ENCODE results near the gene ACBD3.

The ACBD3 gene

DNA sequence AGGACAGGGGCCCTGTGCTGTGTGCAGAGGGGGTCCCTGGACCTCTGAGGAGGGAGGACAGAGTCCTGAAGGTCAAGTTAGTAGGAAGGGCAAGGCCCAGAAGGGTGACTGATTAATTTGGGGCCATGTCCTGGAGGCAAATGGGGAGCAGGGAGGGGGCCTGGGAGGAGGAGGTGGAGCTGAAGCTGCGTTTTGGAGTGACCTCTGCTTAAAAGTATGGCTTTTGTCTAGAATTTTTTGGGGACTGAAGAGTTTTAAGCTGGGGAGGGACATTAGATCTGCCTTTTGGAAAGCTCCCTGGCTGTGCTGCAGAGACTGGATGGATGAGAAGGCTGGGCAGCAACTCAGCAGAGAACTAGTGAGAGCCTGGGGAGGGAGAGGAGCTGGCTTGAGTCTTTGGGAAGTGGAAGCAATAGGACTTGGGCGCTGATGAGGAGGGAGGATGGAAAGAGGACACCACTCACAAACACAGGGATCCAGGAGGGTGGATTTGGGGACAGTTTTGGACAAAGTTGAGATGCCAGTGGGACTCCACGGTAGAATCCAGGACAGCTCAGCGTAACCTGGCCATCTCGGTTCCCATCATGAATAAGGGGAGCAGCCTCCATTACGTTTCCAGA, 52.9 kb downstream of the ACBD3 start:
- DNase-seq = no peak

DNA sequence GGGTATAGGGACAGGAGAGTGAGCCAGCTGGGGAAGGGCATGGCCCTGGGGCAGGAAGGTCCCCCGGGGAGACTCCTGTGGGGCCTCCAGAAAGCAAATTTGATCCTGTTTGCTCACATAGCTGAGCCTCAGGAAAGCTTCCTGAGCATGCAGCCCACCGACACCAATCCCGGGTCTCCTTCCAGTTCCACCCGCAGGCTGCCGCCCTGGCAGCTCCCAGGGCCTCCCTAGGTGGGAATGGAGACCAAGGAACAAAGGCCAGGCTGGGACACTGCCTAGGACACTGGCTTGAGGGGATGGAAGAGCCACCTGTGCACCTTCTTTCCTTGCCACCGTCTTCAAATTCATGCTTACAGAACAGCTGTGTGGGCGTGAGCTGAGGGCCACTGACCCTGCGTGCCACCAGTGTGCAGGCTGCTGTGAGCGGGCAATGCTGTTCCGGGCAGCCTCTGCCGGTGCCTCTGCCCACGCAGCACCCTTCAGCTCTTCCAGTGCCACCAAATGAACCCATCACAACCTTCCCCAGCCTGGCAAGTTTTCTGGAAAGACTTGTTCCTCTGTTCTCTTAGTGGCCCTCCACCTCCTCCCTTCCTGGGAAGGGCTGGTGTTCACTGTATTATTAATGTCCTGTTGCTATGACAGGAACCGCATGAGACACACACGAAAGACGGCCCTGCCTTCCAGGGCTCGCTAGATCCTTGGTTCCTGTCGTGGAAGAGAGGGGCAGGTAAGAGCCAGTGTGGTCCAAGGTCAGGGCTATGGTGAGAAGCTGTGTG, 53.6 kb downstream of the ACBD3 start:
- DNase-seq = peak; percentile 30

DNA sequence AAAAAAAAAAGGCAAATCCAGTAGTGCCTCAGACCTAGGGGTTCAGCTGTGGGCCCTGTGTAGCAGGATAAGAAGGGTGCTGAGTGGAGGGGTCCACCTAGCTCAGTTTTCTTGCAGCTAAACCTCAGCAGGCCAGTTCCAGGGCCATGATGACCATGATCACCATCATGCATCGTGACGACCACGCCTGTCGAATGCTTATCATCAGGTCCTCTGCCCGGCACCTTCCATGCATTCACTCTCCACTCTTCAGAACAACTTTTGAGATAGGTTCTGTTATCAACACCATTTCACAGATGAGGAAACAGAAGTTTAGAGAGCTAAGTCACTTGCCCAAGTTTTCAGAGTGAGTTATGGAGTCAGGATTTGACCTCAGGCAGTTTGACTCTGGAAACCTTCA, 54.9 kb downstream of the ACBD3 start:
- no peak for DNase-seq

DNA sequence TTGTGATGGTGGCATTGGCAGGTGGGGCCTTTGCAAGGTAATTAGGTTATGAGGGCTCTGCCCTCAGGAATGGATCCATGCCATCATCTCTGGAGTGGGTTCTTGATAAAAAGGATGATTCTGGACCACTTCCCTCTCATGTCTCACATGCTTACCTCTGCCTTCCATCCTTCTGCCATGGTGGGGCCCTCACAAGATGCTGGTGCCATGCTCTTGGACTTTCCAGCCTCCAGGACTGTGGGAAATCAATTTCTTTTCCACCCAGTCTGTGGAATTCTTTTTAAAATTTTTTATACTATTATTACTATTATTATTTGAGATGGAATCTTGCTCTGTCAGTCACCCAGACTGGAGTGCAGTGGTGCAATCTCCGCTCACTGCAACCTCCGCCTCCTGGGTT, 57.3 kb downstream of the ACBD3 start:
- no peak for DNase-seq

DNA sequence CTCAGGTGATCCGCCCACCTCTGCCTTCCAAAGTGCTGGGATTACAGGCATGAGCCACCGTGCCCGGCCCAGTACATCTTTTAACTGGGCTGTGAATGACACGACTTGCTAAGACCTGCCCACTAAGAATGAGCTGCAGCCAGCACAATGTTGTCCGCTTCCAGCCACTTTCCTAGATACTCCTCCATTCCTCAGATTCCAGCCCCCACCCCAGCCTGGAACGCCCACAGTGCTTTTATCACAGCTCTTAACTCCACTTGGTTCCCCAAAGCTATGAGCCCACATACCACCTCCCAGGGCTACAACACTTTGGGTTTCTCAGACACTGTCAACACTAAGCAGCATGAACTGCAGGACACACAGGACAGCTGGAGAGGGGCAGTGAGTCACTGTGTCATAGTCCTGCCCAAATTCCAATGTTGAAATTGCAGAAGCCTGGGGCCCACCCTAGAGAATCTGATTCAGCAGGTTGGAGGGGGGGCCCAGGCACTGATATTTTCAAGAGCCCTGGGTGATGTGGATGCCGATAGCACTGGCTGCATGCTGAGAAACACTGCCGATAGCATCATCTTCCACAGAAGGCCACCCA, 58.0 kb downstream of the ACBD3 start:
- DNase-seq = no peak

DNA sequence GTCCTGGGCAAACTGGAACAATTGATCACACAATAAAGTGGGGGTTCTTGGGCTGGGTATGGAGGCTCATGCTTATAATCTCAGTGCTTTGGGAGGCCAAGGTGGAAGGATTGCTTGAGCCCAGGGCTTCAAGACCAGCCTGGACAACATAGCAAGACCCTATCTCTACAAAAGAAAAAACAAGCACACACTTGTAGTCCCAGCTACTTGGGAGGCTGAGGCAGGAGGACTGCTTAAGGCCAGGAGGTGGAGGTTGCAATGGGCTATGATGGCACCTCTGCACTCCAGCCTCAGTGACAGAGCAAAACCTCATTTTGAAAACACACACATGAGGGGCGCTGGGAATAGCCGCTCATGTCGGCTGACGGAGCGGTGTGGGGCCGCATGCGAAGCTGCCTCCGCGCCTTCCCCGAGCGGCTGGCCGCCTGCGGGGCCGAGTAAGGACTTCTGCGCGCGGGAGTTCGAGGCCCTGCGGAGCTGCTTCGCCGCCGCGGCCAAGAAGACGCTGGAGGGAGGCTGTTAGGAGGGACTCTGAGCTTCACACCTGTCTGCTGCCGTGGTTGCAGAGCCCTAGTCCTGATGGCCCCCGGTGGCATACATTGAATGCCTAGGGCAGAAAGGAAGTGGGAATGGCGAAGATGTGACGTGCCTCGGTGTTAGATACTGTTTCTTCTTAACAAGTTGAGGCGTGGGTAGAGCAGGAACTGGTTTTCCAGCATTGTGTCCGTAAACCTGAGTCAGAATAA, 59.5 kb downstream of the ACBD3 start:
- DNase-seq = peak; percentile 77

DNA sequence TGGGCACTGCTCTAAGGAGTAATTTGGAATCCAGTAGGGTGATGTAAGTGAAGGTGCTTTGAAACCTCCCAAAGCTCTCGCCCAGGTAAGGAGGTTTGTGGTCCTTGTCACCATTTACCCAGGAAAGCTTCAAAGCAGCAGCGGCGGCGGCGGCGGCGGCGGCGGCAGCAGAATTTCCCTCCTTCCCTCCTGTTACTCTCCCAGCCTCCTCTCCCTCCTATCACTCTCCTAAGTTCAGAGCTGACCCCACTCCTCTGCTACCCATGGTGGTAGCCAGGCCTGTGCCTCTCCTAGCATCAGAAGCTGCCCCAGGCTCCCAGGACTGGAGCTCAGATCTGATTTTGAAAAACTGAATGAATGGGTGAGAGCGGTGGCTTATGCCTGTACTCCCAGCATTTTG, 60.7 kb downstream of the ACBD3 start:
- no peak for DNase-seq

DNA sequence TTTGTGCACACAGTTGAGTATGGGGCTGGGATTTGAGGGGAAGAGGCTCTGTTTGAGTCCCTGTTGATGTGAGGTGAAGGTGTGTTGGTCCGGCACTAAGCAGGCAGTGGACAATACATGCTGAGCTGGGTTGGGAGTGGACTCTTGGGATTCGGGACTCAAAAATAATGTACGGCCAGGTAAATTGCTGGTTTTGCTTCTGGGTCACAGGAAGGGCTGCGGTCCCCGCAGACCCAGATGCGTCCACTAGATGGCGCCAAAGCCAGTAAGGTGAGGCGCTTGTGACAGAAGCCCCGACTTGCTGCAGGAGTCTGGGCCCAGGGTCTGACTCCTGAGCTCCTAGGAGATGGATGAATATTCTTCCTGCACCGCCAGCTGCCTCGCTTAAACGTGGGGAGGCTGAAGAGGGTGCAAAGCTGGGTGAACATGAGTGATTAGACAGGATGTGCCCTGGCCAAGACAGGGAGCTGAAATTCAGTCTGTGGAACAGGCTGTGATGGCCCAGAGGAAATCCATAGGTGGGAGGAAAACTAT, 61.4 kb downstream of the ACBD3 start:
- DNase-seq = peak; percentile 91

DNA sequence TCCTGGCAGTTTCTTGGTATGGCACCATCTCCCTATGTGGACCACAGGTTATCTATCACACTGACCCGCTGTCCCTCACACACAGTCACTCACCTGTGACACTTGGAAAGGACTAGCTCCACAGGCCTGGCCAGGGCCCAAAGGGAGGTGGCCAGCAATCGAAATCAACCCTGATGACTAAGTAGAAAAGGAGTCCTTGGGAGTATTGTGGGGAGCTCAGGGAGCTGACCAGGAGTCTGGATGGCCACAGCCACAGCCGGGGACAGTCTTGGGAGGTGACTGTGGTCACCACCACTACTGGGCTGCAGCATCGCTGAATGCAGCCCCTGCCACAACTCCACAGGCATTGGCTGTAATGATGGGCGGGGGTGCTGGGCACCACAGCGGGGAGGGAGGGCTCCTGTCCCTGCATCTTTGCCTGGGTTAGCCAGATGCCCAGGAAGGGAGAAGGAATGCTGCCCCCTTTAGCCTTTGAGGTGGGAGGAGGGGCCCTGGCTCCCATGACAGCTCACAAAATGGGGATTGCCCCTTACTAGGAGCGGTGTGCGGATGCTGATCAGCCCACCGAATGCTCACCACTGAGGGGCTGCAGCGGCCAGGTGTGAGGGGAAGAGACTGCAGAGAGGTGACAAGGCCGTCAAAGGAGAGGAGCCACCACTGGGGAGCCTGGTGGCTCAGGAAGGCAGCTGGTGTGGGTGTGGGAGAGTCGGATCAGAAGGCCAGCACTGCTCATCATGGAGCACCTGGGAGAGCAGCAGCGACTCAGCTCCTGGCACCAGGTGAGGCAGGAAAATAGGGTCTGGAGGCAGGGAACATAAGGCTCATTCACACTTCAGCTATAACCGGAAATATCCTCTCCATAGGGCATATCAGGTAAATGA, 62.7 kb downstream of the ACBD3 start:
- peak; percentile 53 for DNase-seq

DNA sequence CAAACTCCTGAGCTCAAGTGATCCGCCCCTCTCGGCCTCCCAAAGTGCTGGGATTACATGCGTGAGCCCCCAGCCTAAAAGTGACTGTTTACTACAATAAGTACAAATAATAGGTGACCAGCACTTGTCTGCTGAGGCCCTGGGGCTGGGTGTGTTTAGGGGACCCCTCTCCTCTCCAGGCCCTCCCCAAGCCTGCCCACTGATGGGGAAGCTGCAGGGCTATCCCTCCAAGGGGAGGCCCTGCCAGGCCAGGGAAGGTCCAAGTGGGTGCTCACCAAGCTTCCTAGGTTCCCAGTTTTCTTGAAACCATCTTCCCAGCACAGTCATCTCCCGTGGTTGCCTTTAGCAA, 63.4 kb downstream of the ACBD3 start:
- DNase-seq = no peak

DNA sequence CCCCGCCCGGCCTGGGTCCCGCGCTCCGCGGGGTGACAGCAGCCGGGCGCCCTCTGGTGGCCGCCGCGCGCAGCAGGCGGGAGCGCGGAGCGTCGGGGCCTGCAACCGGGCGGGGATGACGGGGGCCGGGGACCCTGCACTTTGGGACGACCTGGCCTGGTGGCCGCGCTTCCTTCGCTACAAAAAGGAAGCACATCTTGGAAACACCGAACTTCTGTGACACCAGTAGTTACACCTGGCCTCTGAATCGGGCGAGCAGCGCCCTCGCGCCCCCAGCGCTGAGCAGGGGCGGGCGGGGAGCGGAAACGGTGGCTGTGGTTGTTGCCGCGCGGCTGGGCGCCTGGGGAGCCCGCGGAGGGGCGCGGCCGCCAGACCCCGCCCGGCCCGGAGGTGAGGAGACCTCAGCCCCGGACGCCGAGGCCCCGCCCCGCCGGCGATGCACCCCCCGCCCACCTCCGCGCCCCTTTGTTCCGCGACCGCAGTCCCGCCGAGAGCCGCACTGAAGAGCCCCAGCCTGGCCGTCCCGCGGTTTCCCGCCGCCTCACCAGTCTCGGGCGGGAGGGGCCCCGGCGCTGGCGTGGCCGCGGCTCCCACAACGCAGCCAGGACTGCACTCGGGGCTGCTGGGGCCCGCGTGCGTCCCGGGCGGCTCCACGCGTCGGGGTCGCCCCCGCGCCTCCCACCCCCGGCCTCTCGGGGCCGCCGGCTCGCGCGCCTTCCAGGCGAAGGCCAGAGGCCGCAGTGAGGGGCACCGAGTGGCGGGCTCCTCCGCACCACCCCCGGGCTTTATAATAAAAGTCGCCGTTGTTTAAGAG, 64.7 kb downstream of the ACBD3 start:
- DNase-seq = peak; percentile 84

DNA sequence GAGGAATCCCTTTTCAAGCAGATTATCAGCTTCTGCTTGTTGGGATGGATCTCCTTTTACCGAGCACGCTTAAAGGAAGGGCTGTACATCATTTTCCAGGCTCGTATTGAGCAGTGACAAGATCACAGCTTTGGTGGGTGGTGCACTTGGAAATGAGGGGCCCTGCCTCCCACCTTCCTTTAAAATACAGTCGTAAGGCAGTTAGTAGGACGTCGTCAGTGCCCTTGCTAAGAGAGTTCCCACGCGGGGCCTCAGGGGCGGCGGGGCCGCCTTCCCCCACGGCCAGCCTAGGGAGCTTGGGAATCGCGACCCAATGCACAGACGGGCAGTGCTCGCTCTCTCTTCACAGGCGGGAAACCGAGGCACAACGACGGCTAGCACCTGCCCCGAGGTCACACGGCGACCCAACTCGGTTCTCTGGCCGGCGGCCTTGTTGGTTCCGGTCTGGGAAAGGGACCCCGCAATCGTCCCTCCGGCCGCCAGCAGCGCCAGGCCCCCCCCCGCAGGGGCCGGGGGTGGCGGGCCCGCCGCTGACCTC, 65.4 kb downstream of the ACBD3 start:
- DNase-seq = no peak

DNA sequence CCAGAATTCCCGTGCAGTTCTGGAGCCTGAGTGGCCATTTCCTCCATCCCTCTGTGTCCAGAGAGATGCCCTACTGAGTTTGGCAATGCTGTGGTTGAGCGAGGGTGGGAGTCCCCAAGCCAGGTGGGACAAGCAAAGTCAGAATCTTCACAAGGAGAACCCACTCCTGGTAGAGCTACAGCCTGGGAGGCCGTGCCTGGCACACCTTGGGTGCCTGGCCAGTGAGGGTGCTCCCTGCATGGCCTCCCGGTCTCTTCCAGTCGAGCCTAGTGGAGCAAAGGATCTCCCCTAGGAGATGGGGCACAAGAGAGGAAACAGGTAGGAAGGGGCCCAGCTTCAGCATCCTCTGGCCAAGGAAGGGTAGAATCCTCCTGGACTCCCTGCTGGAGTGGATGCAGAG, 66.1 kb downstream of the ACBD3 start:
- no peak for DNase-seq

DNA sequence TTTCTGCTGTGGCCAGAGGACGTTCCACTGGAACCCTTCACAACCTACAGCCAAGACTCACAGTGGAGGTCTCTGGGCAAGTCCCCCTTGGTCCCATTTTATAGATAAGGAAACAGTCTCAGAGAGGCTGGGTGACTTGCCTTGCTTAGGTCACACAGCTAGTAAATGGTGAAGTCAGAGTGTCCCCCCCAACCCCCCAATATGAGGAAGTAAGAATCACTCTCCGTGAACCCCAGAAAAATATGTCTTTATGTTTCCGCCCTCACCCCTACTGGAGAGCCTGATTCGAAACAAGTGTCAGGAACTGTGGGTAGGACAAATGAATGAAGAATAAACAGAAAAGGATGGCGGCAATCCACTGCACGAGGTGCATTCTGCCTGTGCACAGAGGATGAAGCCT, 67.4 kb downstream of the ACBD3 start:
- no peak for DNase-seq

DNA sequence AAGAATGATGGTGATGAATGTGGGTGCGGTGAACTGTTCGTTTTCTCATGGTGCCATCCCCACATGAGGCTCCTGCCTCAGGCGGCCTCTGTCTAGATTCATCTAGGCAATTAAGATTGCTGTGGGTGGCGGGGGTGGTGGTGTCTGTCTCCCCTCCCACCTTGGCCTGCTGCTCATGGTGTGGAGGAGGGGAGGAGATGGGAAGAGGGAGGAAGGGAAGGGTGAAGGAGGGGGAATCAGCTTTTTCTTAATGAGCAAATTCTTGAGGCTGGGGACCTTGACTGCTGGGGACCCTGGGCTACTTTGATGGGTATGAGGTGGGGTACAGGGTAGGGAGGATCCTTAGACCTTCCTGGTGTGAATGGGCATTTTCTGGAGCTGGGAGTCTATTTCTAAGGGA, 68.2 kb downstream of the ACBD3 start:
- no peak for DNase-seq

DNA sequence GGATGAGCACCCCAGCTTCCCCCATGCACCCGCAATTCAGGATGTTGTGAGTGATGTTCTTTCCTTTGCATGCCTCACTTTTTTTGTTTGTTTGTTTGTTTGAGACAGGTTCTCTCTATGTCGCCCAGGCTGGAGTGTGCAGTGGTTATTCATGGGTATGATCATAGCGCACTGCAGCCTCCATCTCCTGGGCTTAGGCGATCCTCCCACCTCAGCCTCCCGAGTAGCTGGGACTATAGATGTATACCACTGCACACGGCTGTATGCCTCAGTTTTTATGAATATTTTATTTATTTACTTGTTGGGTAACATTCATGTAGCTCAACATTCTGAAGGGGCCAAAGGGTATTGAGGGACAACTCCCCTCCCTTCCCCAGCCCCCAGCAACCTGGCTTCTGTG, 69.2 kb downstream of the ACBD3 start:
- no peak for DNase-seq

DNA sequence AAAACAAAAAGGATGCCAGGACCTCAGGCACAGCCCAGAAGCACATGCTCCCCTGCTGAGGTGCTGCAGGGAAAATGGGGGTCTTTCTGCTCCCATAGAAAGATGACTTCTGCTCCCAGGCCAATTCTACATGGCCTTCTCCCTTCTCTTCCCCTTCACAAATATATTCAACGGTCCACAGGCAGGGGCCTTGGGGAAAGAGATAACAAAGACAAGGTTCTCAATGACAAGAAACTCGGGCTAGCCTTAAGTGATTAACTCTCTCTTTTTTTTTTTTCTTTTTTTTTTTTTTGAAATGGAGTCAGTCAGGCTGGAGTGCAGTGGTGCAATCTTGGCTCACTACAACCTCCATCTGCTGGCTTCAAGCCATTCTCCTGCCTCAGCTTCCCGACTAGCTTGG, 69.9 kb downstream of the ACBD3 start:
- DNase-seq = no peak

DNA sequence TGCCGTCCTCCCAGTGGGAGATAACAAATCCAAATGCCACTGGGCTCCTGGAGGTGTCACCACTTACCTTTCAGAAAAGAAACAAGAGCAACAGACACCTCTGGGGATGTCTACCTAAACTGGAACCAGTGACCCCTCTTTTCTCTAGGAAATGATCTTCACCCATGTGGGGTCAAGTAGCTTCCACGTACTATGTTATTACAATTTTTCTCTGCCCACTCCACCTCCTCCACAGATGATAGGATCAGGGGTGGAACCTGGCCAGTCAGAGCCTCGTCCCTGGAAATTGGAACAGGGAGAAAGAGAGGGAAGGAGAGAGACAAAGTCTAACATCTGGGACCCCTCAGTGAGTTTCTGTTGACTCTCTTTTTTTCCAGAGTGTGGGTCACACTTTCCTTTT, 73.9 kb downstream of the ACBD3 start:
- no peak for DNase-seq

DNA sequence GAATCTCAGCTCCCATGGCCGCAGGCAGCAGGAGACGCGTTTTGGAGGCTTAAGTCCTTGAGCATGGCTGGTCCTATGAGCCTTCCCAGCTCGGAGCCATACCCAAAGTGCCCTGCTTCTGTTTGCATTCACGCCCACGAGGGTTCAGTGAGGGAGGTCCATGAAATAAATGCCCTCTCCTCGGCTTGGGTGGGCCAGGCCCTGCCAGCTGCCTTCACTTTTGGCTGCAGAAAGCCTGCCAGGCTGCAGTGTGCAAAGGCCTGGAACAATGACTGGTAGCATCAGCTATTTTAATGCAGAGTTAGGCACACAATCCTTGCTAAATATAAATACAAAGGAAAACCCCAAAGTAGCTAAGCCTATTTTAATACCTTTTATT, 74.7 kb downstream of the ACBD3 start:
- DNase-seq = no peak

DNA sequence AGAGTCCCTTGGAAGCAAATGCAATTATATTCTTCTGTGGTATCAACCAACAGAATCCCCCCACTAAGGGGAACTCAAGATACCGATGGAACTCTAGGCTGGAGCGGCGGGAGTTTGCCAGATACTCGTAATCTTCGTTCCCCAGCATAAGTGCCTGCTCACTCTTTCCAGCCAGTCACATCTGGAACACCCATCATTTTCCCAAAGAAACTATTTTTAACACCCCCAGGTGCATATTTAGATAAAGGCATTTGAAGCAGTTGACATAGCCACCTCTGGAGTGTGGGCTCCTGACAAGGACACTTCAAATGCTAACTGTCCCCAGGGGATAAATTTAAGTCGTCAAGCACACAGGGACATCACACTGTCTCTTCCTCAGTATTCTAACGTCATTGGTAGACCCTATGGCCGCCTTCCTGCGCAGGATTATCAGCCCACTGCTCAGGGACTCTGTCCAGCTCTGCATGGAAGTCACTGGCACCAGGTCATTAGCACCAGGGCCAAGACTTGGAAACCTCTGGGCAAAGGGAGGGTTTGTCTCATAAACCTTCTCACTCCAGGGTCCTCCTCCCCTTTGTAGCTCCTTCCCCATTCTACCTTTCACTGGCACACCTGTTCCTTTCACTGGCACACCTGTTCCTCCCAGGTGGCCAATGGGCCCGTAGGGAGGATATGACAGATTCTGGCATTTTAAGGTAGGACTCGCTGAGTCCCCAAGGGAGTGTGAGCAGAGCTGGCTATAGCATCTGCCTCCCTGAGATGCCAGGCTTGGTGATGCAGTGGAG, 75.3 kb downstream of the ACBD3 start:
- DNase-seq = peak; percentile 57
